C4-2B (cell line): ENCODE results near the gene LUZP1.
"Not testable (repeated sequence)": the region's sequence is repeated elsewhere in the genome, so short reads cannot be mapped to it uniquely, and the experiment has no call there.

Source experiments
- H3K27ac ChIP-seq: fragments of 450-650 bp; 2 replicates; pipeline ENCODE4 v1.5.1; 2017
- ZFX ChIP-seq: fragments of 450-650 bp; IDR thresholded peaks from 2 replicates; pipeline ENCODE4 v1.6.1; 2017
- TF ChIP-seq, protein P1 (sequence below): fragments of 450-650 bp; conservative IDR thresholded peaks from 2 replicates; pipeline ENCODE4 v1.5.1; 2017; ENCODE audit warnings: mild to moderate bottlenecking

The LUZP1 gene

DNA sequence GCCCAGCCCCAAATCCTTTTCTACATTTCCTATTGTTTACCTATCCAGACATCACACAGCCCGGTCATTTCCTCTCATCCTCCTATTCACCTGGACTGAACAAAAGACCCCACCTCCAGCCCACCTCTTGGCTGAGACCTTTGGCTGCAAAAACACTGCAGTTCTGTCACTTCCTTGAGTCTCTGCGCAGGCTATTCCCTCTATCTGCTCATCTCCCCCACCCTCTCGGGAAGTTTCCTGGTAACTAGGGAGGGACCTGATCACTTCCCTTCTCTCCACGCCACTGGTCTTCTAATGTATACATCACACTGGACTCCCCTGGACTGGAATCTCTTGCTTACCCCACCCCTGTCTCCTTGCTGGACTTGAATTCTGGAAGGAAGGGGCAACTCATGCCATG is 43.3 kb upstream of the LUZP1 start:
- H3K27ac ChIP-seq, result no peak overlapping the region
- TF ChIP-seq, protein P1, sequence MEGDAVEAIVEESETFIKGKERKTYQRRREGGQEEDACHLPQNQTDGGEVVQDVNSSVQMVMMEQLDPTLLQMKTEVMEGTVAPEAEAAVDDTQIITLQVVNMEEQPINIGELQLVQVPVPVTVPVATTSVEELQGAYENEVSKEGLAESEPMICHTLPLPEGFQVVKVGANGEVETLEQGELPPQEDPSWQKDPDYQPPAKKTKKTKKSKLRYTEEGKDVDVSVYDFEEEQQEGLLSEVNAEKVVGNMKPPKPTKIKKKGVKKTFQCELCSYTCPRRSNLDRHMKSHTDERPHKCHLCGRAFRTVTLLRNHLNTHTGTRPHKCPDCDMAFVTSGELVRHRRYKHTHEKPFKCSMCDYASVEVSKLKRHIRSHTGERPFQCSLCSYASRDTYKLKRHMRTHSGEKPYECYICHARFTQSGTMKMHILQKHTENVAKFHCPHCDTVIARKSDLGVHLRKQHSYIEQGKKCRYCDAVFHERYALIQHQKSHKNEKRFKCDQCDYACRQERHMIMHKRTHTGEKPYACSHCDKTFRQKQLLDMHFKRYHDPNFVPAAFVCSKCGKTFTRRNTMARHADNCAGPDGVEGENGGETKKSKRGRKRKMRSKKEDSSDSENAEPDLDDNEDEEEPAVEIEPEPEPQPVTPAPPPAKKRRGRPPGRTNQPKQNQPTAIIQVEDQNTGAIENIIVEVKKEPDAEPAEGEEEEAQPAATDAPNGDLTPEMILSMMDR, result no peak
- no peak for TF ChIP-seq ZFX

DNA sequence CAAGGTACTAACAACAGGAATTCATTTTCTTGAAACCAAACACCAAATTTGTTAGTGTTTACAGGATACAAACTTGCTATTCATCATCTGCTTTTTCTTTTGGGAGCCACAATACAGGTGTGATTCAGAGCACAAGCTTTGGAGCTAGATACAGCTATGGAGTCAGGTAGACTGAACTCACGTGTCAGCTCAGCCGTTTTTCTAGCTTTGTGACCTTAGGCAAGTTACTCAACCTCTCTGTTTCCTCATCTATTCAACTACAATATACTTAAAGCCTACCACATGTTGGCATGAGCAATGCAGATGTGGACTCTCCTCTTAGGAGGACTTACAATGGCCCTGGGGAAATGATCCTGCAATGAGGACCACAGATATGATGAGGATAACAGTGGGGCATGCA is 42.3 kb upstream of the LUZP1 start:
- H3K27ac ChIP-seq, result no peak overlapping the region

DNA sequence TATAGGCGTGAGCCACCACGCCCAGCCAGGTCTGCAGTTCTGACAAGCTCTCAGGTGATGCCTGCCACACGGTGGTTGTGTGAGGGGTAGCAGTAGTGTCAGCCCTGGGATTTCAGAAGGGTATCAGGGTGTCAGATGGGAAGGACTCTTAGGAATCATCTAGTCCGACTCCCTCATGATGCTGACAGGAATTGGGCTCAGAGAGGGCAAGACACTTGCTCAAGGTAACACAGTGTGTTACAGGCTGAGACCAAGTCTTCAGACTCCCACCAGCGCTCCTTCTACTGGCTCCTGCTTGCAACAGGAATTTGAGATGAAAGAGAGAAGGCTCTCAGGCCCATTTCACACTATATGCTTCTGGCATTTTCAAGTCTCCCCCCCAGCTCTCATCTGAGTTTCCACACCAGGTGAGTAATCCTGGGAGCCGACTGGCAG is 41.7 kb upstream of the LUZP1 start:
- TF ChIP-seq, protein P1, result no peak; the same call in 1 of the 2 replicates
- no peak for TF ChIP-seq ZFX
- H3K27ac ChIP-seq, result no peak overlapping the region

More for the DNA sequence above, 42.3 kb upstream of the LUZP1 start:
- TF ChIP-seq, protein P1, result no peak
- TF ChIP-seq ZFX, result no peak

DNA sequence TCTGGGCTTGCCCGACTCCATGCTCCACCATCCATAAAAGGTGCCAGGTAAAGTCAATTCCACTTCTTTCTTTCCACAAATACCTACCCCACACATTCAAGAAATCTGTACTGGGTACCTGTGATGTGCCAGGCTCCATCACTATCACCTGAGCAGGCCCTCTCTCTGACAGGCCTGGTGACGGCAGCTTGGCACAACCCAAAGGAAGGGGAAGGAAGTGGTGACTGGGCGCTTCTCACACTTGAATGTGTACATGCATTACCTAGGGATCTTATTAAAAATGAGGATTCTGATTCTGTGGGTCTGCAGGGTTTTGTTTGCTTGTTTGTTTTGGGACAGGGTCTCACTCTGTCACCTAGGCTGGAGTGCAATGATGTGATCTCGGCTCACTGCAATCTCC is 41.1 kb upstream of the LUZP1 start:
- TF ChIP-seq, protein P1, result no peak
- TF ChIP-seq ZFX, result no peak
- H3K27ac ChIP-seq, result no peak overlapping the region

GRCh38 chr1:23208527-23208926 is 39.9 kb upstream of the LUZP1 start:
- no peak overlapping the region for H3K27ac ChIP-seq
- no peak for TF ChIP-seq ZFX
- TF ChIP-seq, protein P1, result no peak

DNA sequence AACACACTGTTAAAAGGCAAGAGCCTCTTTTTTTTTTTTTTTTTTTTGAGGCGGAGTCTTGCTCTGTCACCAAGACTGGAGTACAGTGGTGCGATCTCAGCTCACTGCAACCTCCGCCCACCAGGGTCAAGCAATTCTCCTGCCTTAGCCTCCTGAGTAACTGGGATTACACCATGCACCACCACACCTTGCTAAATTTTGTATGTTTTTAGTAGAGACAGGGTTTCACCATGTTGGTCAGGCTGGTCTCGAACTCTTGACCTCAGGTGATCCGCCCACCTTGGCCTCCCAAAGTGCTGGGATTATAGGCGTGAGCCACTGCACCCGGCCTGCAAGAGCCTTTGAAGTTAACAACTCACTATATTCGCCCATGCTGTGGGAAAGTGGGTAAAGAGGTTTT is 39.1 kb upstream of the LUZP1 start:
- H3K27ac ChIP-seq, result not testable (repeated sequence)

DNA sequence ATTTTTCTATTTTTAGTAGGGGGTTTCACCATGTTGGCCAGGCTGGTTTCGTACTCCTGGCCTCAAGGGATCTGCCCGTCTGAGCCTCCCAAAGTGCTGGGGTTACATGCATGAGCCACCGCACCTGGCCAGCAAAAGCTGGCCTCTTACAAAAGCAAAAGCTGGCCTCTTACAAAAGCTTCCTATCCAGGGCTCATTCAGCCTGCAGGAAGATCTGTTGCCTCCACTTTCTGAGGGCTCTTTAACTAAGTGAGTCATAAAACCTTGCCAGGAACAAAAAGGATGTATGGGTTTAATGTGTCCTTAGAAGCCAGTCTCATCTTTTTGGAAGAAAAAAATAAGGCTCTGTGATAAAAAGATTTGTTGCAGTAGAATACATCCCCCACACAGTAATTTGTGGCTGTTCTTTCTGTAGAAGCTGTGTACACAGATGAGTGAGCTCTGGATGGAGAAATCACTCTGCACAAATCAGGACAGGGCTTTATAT is 33.6 kb upstream of the LUZP1 start:
- H3K27ac ChIP-seq, result no peak overlapping the region
- TF ChIP-seq ZFX, result no peak
- TF ChIP-seq, protein P1, result no peak

GRCh38 chr1:23200883-23201282 is 32.2 kb upstream of the LUZP1 start:
- TF ChIP-seq ZFX, result no peak
- TF ChIP-seq, protein P1, result no peak
- H3K27ac ChIP-seq, result no peak overlapping the region
